Left renal pelvis (tissue), 4 donors: ENCODE measurements around the gene PER2. TPM values are rescaled to one million over a fixed set of nuclear protein-coding genes. Genes with fewer than 3 reads are reported as not detected.
A peak's percentile ranks its signal among the peaks of the same experiment; 100 is the strongest.

Experiments
- DNase-seq, 4 donors: peaks; one replicate each; pipeline ENCODE4 v3.0.0-alpha.2; 2013; ENCODE audit warnings: low read depth in 4 of 4, low spot score in 3 of 4
- polyA plus RNA-seq, 4 donors: library from polyadenylated mRNA; unstranded; fragments of 120-200 nt; gene quantifications; one replicate each; pipeline ENCODE4 v1.2.1, GENCODE V29; 2013; ENCODE audit not compliant: insufficient read length in 4 of 4

The PER2 gene
- polyA plus RNA-seq, 4 donors, result 5.4 to 9.4 (median 7.6) TPM

DNA sequence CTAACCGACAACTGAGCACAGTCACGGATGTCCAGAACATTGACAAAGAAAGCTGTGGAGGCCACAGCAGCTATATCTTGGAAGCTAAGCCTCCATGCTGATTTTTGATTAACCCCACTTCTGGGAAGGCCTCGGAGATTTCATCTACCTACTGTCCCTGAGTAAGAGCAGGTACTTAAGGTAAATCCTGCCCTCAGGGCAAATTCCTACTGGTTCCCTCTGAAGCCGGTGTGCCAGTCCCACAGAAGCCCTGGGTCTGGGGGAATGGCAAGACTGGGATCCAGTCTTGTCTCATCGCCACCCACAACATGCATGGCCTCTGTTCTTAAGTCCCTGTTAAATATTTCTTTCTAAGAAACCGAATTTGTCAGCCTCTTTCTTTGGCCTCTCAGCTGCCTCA is 18.7 kb downstream of the PER2 start:
- DNase-seq, result no peak

DNA sequence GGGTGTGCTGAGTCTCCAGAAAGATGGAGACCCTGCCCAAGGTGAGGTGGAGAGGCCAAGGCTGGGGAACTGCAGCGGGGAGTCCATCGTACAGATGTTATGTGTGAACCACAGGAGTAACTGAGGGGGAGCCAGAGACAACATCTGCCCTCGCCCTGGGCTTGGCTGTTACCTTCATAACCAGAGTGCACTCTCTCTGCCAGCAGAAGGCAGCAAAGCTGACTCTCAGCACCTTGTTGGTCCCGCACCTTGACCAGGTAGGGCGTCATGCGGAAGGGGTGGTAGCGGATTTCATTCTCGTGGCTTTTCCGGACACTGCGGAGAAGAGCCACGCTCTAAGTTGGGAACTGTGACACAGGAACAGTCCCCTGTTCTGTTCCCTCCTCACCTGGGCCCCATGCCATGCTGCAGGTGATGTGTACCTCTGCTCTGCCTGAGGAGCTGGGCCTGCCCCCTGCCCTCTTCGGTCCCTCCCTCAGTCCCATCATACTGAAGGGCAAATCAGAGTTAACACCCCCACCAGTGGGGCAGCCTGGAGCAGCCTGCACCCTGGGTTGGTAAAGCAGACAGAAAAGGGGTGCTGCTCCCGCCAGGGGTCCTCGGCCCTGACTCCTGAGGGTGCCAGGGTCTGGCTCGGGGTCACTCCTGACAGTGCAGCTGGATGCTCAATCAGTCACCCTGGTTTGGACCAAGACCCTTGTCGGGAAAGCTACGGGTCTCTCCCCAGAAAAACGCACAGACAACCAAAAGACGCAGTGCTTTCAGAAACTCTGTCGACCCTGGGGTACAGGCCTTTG is 20.3 kb downstream of the PER2 start:
- DNase-seq, result no peak

DNA sequence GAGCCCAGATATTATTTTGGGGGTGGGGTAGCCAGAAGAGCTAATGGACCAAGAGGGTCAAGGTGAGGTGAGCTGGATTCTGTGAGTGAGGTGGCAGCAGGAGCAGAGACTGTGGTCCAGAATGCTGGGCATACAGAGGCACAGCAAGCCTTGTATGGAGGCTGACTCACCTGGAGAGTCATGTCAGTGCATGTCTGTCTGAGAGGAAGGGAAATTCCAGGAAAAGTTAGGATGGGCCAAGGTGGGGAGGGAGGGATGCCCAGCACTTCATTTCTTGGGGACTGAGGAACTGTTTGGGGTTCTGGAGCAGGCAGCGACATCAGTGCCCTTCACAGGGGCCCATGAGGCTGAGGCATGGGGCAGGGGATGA is 21.1 kb downstream of the PER2 start:
- no peak for DNase-seq

DNA sequence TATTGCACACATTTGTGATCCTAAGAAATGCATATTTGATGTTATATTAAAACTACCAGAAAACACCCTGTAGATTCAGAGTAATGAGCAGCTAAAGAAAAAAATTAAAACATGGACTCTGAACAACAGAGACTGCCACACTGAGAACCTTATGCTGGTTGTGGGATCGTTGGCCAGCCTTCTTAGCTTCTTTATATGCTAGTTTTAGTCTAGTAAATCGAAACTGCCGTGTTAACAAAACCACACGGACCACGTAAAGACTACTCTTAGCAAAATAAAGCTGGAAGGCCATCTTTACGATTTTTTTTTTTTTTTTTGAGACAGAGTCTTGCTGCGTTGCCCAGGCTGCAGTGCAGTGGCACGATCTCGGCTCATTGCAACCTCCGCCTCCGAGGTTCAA is 22.8 kb downstream of the PER2 start:
- DNase-seq, result no peak

DNA sequence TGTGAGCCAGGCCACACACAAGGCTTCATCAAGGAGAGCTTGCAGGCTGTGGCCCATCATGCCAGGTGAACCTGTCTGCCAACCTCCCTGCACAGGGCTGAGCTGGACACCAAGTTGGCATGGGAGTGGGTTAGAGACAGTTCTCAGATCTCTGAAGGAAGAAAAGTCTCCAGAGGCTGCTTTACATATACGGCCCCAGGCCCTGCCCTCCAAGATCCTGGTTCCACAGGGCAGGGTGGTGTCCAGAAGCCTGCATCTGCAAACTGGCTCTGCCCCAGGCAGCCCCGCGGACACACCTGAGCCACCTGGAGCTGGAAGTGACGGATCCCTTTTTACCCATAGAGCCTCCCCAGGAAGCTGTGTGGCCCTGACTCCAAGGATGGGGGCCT is 24.3 kb downstream of the PER2 start:
- DNase-seq, result no peak

DNA sequence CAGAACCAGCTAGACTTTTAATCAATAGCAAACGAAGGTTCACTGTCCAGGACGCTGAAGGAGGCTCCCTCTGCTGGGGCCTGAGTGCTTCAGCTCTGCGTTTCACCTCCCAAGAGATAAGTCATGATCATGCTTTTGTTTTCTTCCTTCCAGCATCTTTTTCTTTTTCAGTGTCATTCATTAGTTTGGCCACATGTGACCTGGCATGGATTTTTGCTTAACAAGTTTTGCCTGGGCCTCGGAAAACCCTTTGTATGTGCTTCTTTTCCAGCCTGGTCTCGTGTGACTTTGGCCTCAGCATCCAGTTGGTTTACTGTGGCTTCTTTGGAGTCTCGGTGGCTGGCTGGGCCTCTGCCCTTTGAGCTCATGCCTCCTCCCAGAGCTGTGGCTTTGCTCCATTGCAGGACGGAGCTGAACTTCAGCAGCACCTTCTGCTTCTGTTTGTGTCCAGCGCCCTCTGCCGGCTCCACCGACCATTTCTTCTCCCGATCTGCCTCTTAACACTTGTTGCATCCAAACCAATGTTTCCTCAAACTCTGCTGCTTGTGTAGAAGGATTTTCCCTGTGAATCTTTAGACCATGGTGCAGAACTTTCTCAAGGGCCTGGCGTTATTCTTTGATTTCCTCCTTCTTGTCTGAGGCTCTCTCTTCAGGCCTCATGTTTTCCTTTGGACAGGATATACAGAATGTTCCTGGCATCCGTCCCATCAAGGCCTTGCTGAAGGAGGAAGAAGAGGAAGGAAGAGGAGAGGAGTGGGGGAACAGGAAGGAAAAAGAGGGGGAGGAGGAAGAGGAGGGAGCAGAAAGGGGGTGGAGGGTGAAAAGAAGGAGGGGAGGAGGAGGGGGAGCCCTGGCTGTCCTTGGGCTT is 25.0 kb downstream of the PER2 start:
- peak; percentile 75 to 81 (median 78) for DNase-seq

DNA sequence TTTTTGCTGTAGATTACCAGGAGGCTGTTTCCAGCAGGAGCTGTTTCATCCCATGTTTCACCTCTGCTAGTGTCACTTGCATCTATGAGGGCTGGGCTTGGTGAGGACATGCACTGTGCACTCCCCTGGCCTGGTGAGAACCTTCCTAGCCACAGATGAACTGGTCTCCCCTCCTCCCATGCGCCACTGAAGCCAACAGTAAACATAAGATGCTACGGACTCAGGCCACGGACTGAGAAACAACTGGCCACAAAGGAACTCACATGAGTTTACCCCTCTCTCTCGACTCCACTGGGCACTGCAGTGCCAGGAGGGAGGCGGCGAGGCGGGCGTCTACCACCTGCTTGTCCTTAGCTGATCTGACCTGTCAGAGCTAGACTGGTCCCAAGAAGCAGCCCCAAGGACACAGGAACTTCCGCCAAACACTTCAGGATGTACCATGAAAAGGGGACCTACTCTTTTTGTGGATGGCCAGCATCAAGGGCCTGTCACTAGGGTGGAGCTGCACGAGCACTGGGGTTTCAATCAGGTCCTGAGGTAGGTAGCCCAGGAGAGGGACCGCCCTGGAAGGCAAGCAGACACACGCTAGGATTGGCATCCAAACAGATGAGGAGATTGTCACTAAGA is 25.8 kb downstream of the PER2 start:
- DNase-seq, result no peak

DNA sequence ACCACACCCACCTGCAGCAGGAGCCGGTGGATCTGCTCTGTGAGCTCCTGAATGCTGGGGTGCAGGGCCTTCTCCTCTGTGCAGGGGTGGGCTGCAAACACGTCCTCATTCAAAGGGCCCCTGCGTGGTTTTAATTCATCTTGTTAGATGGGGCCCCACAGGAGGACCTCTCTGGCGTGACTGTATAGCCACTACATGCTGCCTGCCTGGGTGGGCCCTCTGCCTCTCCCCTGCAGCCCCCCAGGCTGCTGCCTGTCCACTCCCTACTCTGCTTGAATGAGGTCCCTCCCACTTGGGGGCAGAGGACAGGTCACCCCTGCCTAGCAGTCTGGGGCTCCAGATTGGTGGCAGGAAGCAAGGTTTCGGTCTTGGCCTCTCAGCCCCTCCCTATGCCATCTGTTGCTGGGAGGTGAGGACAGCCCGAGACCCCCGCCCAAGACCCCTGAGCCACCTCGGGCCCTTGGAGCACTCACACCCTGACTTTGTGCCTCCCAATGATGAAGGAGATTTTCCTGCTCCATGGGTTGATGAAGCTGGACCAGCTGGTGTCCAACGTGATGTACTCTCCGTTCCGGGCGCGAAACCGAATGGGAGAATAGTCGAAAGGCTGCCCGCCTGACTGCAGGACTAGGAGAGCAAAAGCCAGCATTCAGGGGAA is 26.6 kb downstream of the PER2 start:
- DNase-seq, result no peak

DNA sequence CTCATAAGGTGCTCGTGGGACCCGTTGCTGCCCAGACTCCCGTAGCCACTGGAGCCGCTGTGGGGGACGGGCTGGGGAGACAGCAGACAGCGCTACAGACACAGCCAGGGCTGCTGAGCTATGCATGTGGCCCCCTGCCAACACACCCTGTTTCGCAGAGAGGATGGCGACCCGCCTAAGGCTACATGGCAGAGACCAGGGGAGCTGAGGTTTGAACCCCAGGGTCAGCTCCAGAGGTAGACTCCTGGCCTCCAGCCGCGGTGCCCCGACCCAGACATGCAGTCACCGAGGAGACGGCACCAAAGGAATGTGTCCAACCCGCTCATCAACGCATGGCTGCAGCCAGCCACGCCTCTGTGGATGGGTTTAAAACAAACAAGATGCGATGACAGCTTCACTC is 27.5 kb downstream of the PER2 start:
- no peak for DNase-seq

DNA sequence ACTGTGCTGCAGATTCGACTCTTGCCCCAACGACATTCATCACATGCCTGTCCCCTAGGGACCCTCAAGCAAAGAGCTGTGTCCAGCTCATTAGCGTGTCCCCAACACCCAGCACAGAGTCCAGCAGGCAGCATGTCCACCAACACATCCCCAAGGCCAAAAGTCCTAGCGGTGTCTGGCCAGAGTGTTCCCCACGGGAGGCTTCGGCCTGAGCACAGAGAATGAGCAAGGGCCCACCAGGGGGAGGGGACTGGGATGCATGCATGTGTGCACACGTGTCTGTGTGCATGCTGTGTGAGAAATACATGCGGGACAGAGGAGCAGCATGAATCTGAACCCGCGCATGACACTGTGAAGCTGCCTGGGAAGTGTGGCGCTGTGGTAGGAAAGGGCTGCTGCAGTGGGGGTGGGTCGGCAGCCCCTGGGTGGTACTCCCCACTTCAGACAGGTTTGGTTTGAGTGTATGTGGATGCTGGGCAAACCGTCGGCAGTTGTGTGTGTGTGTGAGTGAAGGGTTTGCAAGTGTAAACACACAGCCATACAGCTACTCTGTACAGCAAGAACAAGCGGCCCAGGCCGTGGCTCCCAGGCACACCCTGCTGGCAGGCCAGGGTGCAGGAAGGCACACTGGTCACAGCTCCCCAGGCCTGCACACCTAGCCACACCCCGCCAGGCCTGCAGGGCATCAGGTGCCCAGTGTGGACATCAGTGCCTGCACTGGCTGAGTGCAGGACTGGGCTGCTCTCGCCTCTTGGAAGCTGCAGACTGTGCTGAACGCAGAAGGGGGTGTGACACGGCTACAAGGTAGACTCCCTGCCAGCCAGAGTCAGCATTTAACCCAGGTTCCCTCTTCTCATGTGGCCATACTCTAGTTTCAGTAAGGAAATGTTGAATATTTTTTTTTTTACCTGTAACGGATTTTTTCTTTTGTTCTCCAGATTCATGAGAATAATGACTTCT is 29.1 kb downstream of the PER2 start:
- DNase-seq, result no peak

DNA sequence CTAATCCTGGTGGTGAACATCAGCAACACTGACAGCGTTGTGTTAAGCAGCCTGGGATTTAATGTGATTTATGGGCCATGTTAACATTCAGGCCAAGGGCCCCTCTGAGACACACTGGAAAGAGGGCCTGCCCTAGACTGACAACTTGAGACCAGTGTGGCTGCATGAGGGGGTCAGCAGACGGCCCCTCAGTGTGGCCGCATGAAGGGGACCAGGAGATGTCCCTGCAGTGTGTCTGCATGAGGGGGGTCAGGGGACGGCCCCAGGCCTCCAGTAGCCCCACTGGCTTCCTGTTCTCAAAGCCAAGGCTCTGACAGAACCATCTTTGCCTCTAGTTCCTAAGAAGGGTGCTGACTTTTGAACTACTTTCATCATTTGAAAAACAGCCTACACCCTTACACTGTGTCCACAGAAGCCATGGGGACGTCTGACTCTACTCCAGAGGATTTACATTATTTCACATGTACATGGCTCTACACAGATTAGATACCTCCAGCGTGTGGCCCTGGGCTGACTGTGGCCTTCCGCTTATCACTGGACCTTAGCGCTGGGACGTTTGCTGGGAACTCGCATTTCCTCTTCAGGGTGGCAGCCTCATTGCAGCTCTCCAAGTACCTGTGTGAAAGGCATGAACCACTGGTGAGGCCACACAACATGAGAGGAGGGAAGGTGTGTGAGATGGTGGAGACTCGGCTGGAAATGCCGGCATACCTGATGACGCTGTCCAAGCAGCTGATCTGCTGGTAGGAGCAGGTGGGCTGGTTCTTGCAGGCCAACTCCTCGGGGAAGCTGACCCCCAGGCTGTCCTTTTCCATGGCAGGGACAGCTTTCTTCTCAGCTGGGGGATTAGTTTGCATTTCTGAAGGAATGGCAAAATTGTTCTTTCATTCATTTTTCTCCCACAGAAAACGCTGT is 30.4 kb downstream of the PER2 start:
- no peak for DNase-seq

DNA sequence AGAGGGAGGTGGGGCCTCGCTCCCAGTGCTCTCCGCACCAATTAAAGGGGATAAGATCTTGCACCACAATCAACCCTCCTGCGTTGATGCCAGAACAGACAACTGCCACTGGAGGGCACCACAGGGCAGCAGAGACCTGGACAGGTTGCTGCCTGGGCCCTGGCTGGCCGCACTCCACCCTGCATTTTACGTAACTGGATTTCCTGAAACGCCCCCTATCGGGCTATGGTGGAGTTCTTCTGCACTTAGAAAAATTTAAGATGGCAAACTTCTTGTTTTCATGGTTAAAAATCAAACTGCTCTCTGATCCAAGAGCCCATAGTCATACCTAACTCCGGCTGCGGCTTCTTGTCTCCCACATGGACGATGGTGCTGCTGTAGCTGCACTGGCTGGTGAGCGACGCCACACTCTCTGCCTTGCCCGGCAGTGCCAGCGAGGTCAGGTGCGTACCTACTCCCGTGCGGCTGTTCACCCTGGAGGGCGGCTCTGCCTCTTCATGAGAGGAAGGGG is 31.8 kb downstream of the PER2 start:
- peak in 1 of 4 donors; percentile 71 for DNase-seq

DNA sequence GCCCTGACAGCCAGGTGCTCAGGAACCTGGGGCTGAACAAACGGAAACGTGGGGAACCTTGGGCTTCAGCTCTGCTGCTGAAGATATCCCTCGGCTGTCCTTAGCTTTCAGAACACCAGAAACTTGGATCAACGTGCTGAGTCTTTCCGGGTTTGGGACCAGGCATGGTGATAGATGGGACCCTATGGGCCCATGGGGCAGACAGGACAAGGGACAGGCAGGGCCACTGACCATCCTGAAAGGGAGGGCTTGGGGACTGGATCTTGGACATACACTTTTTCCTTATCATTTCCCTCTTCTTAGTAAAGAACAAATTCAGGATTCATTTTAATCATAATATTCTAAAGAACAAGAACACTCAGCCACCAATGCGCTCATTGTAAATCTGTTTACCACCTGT is 32.3 kb downstream of the PER2 start:
- DNase-seq, result no peak

DNA sequence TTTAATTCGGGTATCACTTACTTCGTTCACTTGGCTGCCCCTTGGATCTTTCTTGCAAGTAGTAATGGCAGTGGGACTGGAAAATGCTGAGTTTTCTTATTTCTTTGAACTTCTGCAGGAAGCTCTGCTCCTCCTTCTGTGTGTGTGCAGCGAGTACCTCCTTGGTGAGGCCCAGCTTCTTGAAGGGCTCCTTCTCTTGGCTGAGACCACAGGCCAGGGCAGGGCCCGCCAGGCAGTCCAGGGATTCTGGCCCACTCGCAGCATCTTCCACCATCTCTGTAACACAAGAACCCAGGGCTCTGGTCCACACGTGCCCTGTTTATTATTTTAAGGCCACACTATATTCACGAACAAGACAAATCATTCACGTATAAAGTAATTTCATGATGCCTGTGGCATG is 32.8 kb downstream of the PER2 start:
- DNase-seq, result no peak

DNA sequence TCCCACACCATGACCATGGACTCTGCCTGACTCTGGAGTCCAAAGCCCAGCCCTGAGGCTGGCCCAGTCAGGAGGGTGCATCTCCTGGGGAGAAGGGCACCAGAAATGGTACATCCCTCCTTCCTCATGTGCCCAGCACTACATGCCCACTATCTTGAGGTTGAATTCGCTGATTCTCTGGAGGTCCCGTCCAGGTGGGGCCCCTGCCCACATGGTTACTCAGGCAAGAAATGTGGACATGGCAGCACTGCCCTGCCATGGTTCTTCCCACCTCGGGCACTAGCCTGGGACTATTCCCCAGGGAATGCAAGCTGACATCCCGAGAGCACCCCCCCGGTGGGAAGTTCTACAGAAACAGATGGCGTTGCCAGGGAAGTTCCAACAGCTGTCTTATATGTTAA is 33.3 kb downstream of the PER2 start:
- no peak for DNase-seq

DNA sequence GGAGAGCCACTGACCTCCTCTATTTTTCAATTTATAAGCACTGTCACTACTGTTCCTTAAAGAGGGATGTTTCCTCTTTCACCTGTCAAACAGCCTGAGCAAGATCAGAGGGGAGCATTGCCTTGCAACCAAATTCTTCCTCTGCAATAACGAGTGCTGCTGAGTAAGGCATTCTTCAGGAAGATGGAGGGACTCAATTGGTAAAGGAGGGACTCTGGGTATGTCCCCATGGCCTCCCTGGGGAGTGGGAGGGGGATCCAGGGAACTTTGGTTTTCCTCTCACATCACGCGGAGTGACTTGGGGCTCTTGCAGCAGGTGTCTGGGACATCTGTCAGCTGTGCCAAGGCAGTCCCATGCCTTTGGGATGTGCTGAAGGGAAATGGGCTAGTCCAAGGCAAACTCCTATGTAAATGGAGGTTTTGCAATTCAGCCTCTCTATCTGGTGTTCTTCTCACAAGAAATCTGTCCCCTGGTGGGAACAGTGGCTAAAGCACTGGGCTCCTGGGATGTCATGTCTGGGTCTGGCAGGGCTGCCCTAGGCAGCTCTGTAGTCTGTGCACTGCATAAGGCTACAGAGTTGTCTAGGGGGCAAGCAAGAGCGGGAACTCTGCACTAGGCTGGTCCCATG is 34.2 kb downstream of the PER2 start:
- no peak for DNase-seq

DNA sequence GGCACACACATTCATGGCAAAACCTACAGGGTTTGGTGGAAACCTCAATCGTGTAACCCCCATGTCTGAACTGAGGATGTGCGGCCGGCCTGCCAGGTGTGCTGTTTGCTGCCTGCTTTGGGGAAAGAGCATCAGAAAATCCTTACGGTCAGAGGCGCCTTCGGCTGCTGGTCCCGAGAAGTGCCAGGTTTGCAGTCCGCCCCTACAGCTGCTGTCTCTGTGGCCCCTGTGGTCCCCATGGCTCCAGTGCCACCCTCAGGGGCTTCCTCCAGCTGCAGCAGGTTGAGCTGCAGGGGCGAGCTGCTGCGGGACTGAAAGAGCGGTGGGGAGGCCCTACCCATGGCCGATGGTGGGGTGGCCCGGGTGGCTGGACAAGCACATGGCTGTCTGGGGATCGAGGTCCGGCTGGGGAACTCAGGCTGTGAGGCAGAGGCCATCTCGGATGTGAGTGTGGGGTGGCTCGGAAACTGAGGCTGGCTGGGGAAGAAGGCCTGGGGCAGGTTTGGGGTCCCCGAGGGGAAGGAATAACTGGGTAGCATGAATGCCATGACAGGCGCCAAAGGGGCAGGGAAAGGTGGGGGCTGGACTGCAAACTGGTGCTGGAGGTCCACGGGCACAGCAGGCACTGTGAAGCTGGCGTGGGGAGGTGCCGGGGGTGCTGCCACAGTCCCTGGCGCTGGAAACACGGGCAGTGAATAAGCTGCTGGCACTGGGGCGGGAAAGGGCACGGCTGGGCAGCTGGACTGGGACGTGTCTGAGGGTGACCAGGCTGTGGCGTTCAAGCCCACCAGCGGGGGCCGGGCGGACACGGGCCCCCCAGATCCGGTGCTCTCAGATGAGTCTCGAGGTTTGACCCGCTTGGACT is 35.4 kb downstream of the PER2 start:
- no peak for DNase-seq
